Stomach smooth muscle (tissue), 2 donors: ENCODE results near the gene FGF9.

Experiments
- H3K27ac ChIP-seq: one replicate; pipeline ENCODE4 v1.7.0; 2013; ENCODE audit warnings: mild to moderate bottlenecking, low read length, inconsistent platforms
- H3K27me3 ChIP-seq, 2 donors: one replicate each; pipeline ENCODE4 v1.7.0; 2013; ENCODE audit warnings: low read length in 2 of 2; ENCODE audit not compliant: insufficient read depth in 2 of 2, control insufficient read depth in 1 of 2
- H3K36me3 ChIP-seq, 2 donors: one replicate each; pipeline ENCODE4 v1.7.0; 2013; ENCODE audit warnings: low read length in 2 of 2; ENCODE audit not compliant: control insufficient read depth in 2 of 2, insufficient read depth in 2 of 2
- H3K4me1 ChIP-seq: one replicate; pipeline ENCODE4 v1.7.0; 2013; ENCODE audit warnings: low read length; ENCODE audit not compliant: control insufficient read depth, insufficient read depth
- H3K4me3 ChIP-seq, 2 donors: one replicate each; pipeline ENCODE4 v1.7.0; 2013; ENCODE audit warnings: low read length in 2 of 2
- H3K9ac ChIP-seq, 2 donors: one replicate each; pipeline ENCODE4 v1.7.0; 2013; ENCODE audit warnings: low read length in 2 of 2, mild to moderate bottlenecking in 1 of 2
- H3K9me3 ChIP-seq, 2 donors: one replicate each; pipeline ENCODE4 v1.7.0; 2013; ENCODE audit warnings: low read length in 2 of 2; ENCODE audit not compliant: control insufficient read depth in 2 of 2
- donor health status: healthy.
- donor health status: Pancreatic carcinoma.

FGF9 gene

DNA sequence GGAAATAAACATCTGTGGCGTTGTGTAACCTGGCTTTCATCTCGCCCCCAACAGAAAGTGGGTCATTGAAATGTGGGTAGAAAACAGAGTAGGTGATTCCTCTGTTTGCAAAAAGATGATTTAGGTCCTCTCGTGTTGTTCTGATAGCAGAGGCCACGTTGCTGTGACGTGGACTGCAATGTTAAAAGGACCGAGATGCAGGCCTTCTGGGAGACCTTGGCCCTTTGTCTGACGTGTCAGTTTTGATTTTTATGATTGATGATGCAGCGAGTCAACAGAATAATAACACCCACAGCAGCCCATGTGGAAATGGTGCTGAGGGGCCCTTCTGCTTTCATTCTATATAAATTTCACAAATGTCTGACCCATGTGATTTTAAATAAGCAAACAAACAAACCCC is 68.9 kb downstream of the FGF9 start:
- H3K4me1 ChIP-seq, result peaks cover 8% of the 10 kb centered on the region
- no peak overlapping the region for H3K27ac ChIP-seq
- H3K9me3 ChIP-seq, result no peaks in the 10 kb centered on the region
- H3K4me3 ChIP-seq, result no peak overlapping the region
- no peaks in the 10 kb centered on the region for H3K27me3 ChIP-seq
- H3K36me3 ChIP-seq, result no peaks in the 10 kb centered on the region
- H3K9ac ChIP-seq, result no peak overlapping the region

GRCh38 chr13:21741396-21741979 is 70.6 kb downstream of the FGF9 start:
- Histone ChIP-seq H3K27ac (no peak overlapping the region), H3K4me3 (no peak overlapping the region), H3K9ac (no peak overlapping the region)

GRCh38 chr13:21742096-21742495 is 71.2 kb downstream of the FGF9 start:
- H3K27ac ChIP-seq, result no peak overlapping the region
- no peaks in the 10 kb centered on the region for H3K27me3 ChIP-seq
- H3K9ac ChIP-seq, result no peak overlapping the region
- no peaks in the 10 kb centered on the region for H3K4me1 ChIP-seq
- no peaks in the 10 kb centered on the region for H3K9me3 ChIP-seq
- no peaks in the 10 kb centered on the region for H3K36me3 ChIP-seq
- no peak overlapping the region for H3K4me3 ChIP-seq

More at GRCh38 chr13:21741396-21741979, 70.6 kb downstream of the FGF9 start:
- peaks cover 4% of the 10 kb centered on the region for H3K4me1 ChIP-seq
- H3K9me3 ChIP-seq, result no peaks in the 10 kb centered on the region
- no peaks in the 10 kb centered on the region for H3K27me3 ChIP-seq
- no peaks in the 10 kb centered on the region for H3K36me3 ChIP-seq

GRCh38 chr13:21744149-21744548 is 73.3 kb downstream of the FGF9 start:
- Histone ChIP-seq H3K4me1 (no peaks in the 10 kb centered on the region), H3K27me3 (no peaks in the 10 kb centered on the region), H3K27ac (no peak overlapping the region), H3K9ac (no peak overlapping the region), H3K4me3 (no peak overlapping the region), H3K36me3 (no peaks in the 10 kb centered on the region), H3K9me3 (no peaks in the 10 kb centered on the region)

GRCh38 chr13:21745307-21745706 is 74.4 kb downstream of the FGF9 start:
- Histone ChIP-seq H3K4me3 (no peak overlapping the region), H3K36me3 (no peaks in the 10 kb centered on the region), H3K9ac (no peak overlapping the region), H3K27me3 (no peaks in the 10 kb centered on the region), H3K9me3 (no peaks in the 10 kb centered on the region), H3K4me1 (no peaks in the 10 kb centered on the region), H3K27ac (no peak overlapping the region)

- Histone ChIP-seq H3K27me3 (no peaks in the 10 kb centered on the region), H3K4me3 (no peak overlapping the region), H3K9ac (no peak overlapping the region), H3K9me3 (no peaks in the 10 kb centered on the region), H3K36me3 (no peaks in the 10 kb centered on the region), H3K4me1 (no peaks in the 10 kb centered on the region), H3K27ac (no peak overlapping the region)
Observed at GRCh38 chr13:21747456-21747855, 76.6 kb downstream of the FGF9 start.

- H3K27me3 ChIP-seq, result no peaks in the 10 kb centered on the region
Observed at GRCh38 chr13:21748166-21748565, 77.3 kb downstream of the FGF9 start.

GRCh38 chr13:21749410-21749809 is 78.5 kb downstream of the FGF9 start:
- H3K4me3 ChIP-seq, result no peak overlapping the region
- H3K9ac ChIP-seq, result no peak overlapping the region
- H3K4me1 ChIP-seq, result no peaks in the 10 kb centered on the region
- no peaks in the 10 kb centered on the region for H3K36me3 ChIP-seq
- no peaks in the 10 kb centered on the region for H3K27me3 ChIP-seq
- H3K9me3 ChIP-seq, result no peaks in the 10 kb centered on the region
- H3K27ac ChIP-seq, result no peak overlapping the region

More at GRCh38 chr13:21748166-21748565, 77.3 kb downstream of the FGF9 start:
- no peak overlapping the region for H3K27ac ChIP-seq
- H3K9me3 ChIP-seq, result no peaks in the 10 kb centered on the region
- H3K36me3 ChIP-seq, result no peaks in the 10 kb centered on the region
- H3K4me3 ChIP-seq, result no peak overlapping the region
- no peak overlapping the region for H3K9ac ChIP-seq
- H3K4me1 ChIP-seq, result no peaks in the 10 kb centered on the region

DNA sequence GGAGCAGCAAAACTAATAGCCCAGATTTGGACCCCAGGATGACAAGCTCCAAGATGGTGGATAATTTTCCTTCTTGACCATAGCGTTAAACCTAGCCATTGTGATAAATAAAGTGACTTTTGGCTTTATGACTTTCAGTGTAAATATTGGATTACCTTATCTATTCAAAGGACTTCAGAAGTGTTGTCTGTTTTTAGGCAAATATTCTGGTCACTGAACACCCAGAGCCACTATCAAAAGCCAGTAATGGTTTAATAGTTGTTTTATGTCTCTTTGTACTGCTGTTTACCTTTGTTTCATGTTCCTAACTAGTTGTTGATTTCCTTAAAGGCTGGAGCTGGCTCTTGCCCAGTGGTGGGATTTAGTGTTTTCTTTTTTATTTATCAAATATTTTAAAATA is 81.6 kb downstream of the FGF9 start:
- Histone ChIP-seq H3K27ac (no peak overlapping the region), H3K9ac (no peak overlapping the region), H3K27me3 (no peaks in the 10 kb centered on the region), H3K36me3 (no peaks in the 10 kb centered on the region), H3K4me3 (no peak overlapping the region), H3K4me1 (no peaks in the 10 kb centered on the region), H3K9me3 (no peaks in the 10 kb centered on the region)

GRCh38 chr13:21753117-21753729 is 82.3 kb downstream of the FGF9 start:
- Histone ChIP-seq H3K9ac (no peak overlapping the region), H3K4me1 (no peaks in the 10 kb centered on the region), H3K27me3 (no peaks in the 10 kb centered on the region), H3K9me3 (no peaks in the 10 kb centered on the region), H3K27ac (no peak overlapping the region), H3K4me3 (no peak overlapping the region), H3K36me3 (no peaks in the 10 kb centered on the region)
